HG02852 (cell line): Measurements from ENCODE around the gene CUL4A.
"Not testable (repeated sequence)": the region's sequence is repeated elsewhere in the genome, so short reads cannot be mapped to it uniquely, and the experiment has no call there.

Source experiments
- ATAC-seq: cut with Tn5 transposase; IDR thresholded peaks from one replicate; pipeline ENCODE4 v1.9.1; 2021; ENCODE audit warnings: mild to moderate bottlenecking, moderate library complexity; ENCODE audit not compliant: unreplicated experiment

CUL4A gene

GRCh38 chr13:113209336-113209758 is at the start of gene CUL4A:
Gene CUL4A (plus strand): TSS chr13:113209613. CDS start chr13:113209628, 15 bp downstream.
- peak; percentile 48 for ATAC-seq

- ATAC-seq: no peak
Measured at GRCh38 chr13:113159701-113160100, 49.7 kb upstream of the CUL4A start.

GRCh38 chr13:113160983-113161382 is 48.4 kb upstream of the CUL4A start:
- no peak for ATAC-seq

- ATAC-seq: no peak
Measured at GRCh38 chr13:113161433-113161832, 48.0 kb upstream of the CUL4A start.

- ATAC-seq: not testable (repeated sequence)
Measured at GRCh38 chr13:113161975-113162374, 47.4 kb upstream of the CUL4A start.

GRCh38 chr13:113162783-113163685 is 46.4 kb upstream of the CUL4A start:
- ATAC-seq: no peak

GRCh38 chr13:113164492-113164891 is 44.9 kb upstream of the CUL4A start:
- no peak for ATAC-seq

- no peak for ATAC-seq
Measured at GRCh38 chr13:113166266-113166665, 43.1 kb upstream of the CUL4A start.

- ATAC-seq: no peak
Measured at GRCh38 chr13:113166681-113167080, 42.7 kb upstream of the CUL4A start.

- ATAC-seq: no peak
Measured at GRCh38 chr13:113167155-113167554, 42.3 kb upstream of the CUL4A start.

GRCh38 chr13:113167575-113167974 is 41.8 kb upstream of the CUL4A start:
- ATAC-seq: no peak

GRCh38 chr13:113168211-113168610 is 41.2 kb upstream of the CUL4A start:
- ATAC-seq: no peak

- ATAC-seq: no peak
Measured at GRCh38 chr13:113169277-113170272, 39.8 kb upstream of the CUL4A start.

- no peak for ATAC-seq
Measured at GRCh38 chr13:113170511-113170910, 38.9 kb upstream of the CUL4A start.

GRCh38 chr13:113171250-113172125 is 37.9 kb upstream of the CUL4A start:
- no peak for ATAC-seq

GRCh38 chr13:113172419-113172926 is 36.9 kb upstream of the CUL4A start:
- no peak for ATAC-seq

GRCh38 chr13:113176280-113176679 is 33.1 kb upstream of the CUL4A start:
- ATAC-seq: no peak

- no peak for ATAC-seq
Measured at GRCh38 chr13:113176822-113177221, 32.6 kb upstream of the CUL4A start.

- no peak for ATAC-seq
Measured at GRCh38 chr13:113178070-113178895, 31.1 kb upstream of the CUL4A start.

GRCh38 chr13:113178896-113179167 is 30.6 kb upstream of the CUL4A start:
- ATAC-seq: no peak
